HG02840 (cell line): Measurements from ENCODE around the gene C9orf153.
"Not testable (repeated sequence)": the region's sequence is repeated elsewhere in the genome, so short reads cannot be mapped to it uniquely, and the experiment has no call there.

Experiments
- ATAC-seq: cut with Tn5 transposase; IDR thresholded peaks from one replicate; pipeline ENCODE4 v1.9.1; 2021; ENCODE audit warnings: mild to moderate bottlenecking, moderate library complexity, moderate number of reproducible peaks; ENCODE audit not compliant: unreplicated experiment, low FRiP score

C9orf153 gene

DNA sequence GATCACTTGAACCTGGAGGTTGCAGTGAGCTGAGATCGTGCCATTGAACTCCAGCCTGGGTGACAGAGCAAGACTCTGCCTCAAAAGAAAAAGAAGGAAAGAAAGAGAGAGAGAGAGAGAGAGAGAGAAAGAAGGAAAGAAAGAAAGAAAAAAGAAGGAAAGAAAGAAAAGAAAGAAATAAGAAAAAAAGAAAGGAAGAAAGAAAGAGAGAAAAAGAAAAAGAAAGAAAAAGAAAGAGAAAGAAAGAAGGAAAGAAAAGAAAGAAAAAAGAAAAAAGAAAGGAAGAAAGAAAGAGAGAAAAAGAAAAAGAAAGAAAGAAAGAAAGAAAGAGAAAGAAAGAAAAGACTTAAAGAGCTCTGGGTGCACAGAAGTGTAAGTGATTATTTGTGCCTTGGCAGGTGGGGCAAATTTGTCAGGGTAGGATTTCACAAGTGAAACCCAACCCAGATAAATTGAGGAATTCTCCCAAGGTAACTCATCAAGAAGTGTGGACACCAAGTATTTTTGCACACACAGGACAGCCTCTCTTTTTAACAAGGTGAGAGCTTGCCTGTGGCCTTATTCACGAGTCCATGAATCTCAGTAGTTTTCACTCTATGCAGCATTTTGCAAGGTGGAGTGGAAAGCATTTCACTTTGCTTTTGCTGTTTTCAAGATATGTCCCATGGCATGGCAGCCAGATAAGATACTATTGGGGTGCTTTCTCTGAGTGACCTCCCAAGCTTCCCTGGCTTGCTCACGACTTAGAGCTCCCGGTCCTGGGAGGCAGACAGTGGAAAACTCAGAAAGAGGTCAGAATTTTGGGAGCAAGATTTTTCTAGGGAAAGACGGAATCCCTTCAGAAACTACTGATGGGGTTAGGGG lies 57.8 kb downstream of the C9orf153 start:
- ATAC-seq = no peak

DNA sequence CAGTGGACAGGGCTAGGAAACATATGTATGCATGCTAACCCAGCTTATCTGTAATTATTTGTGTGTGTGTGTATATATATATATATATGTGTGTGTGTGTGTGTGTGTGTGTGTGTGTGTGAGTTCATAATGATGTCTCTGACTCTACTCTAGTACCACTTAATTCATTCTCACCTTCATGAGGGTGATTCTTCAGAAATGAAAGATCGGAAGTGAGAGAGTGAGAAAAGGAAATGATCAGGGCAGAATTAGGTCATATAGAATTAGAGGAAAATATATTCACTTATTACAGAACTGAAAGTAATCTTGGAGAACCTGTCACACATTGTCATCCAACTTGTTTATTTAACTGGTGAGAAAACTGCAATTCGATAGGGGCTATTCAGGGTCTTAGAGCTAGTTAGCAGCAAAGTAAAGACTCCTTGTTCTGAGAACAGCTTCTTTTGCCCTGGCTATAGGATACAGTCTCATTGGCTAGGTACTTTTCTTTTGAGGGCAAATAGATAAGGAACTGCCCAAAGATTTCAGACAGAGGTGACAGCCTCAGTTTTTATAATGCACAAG lies 58.8 kb downstream of the C9orf153 start:
- no peak for ATAC-seq

DNA sequence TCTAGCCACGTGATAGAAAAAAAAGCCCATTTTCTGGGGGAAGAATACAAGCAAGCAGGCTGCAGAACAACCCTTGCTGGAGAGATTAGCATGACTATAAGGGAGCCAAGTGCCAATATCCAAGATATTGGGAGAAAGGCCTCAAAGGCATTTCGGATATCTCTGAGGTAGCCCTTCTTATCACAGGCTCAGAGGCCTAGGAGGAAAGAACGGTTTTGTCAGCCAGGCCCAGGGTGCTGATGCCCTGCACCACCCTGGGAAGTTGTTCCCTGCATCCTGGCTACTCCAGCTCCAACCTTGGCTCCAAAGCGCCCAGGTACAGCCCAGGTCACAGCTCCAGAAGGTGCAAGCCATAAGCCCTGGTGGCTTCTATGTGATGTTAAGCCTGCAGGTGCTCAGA lies 66.4 kb downstream of the C9orf153 start:
- ATAC-seq = no peak

DNA sequence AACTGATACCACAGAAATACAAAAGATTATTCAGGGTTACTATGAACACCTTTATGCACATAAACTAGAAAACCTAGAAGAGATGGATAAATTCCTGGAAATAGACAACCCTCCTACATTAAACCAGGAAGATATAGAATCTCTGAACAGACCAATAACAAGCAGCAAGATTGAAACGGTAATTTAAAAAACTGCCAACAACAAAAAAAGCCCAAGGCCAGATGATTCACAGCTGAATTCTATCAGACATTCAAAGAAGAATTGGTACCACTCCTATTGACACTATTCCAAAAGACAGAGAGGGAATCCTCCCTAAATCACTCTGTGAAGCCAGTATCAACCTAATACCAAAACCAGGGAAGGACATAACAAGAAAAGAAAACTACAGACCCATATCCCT lies 68.8 kb downstream of the C9orf153 start:
- not testable (repeated sequence) for ATAC-seq

DNA sequence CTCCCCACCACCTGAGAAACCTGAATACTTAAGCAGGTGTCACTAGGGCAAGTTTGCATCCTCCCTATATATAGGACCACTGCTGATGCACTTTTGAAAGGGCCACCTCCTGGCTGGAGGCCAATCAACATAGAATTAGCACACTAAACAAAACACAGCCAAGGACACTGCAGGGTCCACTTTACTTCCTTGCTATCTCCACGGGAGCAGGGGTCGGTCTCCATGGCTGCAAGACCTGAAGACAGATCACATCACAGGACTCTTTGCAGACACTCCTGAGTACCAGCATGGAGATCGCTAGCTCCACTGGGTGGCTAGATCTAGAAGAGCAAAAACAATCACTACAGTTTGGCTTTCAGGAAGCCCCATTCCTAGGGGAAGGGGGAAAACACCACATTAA lies 72.3 kb downstream of the C9orf153 start:
- no peak for ATAC-seq

DNA sequence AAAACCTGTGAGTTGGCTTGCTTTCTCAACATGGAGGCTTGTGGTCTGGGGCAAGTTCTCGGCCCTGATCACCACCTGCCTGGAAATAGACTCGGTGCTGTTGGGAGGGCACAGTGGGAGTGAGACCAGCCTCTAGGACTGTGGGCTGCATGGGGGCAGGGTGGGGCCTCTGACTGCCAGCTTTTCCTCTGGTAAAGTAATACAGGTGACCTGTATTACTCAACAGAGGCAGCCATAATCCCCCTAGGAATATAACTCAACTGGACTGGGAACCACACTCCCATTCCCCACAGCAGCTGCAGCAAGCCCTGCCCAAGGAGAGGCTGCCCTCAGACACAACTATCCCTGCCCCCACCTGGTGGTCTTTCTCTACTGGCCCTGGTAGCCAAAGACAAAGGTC lies 72.8 kb downstream of the C9orf153 start:
- no peak for ATAC-seq

DNA sequence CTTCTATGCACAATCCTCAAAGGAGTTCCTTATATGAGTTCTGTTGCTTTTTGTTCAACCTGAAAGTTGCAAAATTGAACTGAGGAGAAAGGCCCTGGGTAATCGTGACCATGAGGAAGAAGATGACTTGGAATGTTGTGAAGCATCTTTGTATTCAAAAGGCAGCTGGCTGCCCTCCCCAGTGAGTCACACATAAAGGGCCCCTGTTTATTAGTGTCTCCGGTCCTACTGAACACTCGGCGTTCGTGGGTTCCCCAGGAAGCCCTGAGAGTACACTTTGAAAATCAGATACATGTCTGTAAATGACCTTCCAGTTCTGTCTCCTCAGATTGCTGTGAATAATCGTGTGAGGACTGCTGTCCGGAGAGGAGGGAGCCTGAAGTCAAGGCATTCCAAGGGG lies 73.6 kb downstream of the C9orf153 start:
- no peak for ATAC-seq

DNA sequence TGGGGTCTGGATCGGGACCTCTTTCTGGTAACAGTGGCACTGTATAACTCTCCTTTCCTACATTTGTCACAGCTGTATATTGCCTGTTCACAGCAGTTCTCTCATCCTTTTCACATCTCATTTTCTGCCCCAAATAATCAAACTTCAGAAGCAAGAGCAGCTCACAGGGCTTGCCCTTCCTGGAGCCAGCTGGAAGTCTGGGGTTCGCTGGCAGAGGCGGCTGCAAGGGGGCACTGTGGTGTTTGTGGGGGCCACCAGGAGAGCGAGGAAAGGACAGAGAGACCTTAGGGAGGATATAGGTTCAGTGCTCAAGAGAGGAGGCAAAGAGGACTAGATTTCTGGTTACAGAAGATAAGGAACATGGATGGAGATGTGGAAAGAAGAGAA lies 75.3 kb downstream of the C9orf153 start:
- no peak for ATAC-seq

DNA sequence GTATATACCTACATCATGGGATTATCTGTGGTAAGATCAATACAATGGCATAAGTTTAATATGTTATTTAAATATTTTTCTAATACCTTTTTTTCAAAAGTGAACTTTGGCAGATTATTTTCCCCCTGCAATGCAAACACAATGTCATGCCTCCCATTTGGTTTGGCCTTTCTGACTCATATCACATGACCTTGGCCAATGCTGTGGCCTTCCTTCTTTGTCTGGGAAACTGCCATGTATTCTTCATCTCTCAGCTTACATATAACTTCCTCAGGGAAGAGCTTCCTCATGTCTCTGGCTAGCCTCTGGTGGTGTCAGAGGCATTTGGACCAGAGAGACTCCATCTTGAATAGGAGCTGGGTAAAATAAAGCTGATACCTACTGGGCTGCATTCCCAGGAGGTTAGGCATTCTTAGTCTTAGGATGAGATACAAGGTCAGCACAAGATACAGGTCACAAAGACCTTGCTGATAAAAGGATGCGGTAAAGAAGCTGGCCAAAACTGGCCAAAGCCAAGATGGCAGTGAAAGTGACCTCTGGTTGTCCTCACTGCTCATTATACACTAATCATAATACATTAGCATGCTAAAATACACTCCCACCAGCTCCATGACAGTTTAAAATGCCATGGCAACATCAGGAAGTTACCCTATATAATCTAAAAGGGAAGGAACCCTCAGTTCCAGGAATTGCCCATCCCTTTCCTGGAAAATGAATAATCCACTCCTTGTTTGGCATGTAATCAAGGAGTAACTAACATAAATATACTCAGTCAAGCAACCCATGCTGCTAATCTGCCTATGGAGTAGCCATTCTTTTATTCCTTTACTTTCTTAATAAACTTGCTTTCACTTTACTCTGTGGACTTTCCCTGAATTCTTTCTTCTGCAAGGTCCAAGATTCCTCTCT lies 76.0 kb downstream of the C9orf153 start:
- no peak for ATAC-seq

DNA sequence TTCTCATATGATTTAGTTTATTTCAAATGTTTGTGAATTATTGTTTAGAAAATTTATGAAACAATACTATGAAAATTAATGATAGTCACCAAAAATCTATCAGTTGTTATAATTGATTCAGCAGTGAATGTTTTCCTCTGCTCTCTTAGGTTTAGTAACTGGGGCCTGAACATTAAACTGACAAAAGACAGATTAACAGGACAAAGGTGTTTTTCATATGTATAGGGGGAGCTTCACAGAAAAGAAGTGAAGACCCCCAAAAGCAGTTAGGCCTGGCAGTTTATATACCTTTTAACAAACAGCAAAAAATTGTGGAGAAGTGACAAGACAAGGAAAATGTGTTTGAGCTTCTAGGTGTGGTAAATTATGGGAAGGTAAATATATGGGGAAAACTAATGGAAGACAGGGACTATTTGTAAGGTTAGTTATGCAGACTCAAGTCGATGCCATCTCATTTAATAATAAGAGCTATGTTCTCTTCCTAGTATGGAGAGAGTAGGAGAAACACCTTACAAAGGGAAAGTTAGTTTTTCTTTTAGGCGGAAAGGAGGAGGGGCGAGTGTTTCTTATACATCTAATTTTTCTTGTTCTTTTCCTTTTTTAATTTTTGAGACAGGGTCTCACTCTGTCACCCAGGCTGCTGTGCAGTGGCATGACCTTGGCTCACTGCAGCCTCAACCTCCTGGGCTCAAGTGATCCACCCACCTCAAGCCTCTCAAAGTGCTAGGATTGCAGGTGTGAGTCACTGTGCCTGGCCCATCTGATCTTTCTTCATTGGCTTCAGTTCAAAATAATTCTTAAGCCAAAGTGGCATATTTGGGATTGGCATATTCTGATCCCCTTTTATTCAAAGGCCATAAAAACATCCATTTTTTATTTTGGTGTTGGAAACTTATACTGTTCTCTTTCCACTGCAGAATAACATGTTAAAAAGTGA lies 77.8 kb downstream of the C9orf153 start:
- ATAC-seq = no peak

DNA sequence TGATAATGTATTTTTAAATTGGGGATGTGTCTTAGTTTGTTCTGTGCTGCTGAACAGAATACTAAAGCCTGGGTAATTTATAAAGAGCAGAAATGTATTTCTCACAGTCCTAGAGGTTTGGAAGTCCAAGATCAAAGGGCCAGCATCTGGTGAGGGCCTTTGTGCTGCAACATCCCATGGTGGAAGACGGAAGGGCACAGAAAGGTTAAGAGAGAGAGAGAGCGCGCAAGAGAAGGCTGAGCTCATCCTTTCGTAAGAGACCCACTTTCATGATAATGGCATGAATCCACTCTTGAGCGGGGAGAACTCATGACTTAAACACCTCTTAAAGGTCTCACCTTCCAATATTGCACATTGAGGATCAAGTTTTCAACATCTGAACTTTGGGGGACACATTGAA lies 81.0 kb downstream of the C9orf153 start:
- no peak for ATAC-seq

DNA sequence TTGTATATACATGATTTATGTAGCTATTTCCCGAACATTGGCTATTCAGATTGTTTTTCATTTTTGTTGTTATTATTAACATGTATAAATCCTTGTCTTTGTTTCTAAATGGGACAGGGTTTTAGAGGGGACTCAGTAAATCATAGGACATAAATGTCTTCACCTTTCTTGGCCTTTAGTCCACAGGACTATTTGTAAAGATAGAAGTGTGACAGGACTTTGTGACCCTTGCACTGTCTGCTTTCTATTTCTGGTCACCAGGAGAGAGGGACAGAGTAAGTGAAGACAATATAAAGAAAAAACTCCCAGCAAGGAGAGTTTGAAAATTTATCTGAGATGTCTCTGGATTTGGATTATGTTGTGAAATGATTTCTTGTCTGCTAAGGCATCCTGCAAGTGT lies 81.5 kb downstream of the C9orf153 start:
- ATAC-seq = no peak

DNA sequence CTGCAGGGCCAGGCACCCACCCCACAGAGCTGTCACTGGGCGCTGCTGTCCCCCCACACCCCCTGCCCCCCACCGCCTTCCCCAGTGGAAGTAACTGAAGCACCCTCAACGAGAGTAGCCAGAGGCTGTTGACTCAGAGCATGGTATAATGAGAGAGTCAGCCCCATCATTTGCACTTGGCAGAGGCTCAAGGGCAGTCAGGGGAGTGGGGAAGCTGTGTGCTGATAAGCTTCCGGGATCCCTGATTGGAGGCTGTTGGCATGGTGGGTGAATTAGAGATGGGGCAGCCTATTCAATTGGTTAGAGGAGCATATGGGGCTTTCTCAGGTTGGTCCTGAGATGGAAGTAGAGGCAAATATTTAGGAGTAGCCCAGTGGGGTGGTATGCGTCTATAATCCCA lies 83.0 kb downstream of the C9orf153 start:
- ATAC-seq = no peak

DNA sequence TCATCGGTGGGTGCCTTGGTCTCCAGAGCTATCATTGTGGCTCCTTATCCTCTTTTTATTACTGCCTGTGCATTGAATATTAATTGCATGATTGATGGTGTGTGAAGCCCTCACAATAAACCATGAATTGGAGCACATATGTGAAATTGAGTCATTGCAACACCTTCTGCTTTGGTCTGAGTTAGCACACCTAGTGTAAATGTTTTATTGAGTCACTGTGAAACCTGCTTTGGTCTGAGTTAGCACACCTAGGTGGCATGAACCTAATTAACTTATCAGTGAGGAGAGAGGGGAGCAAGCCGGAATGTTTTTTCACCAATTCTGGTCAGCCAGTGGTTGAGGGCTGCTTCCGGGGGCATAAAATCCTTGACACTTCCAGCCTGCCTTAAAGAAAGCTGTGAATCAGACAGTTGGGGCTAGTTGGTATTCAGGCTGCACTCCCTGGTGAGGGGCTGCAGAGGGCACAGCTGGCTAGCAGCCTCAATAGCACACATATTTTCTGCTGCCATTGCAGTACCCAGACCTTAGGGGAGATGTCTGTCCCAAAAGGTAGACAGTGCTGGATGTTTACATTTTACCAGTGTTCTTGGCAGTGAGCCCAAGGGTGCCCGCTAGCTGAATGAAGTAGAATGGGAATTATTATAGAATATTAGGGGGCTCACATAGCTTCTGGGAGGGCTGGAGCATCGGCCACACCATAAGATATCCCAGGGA lies 83.6 kb downstream of the C9orf153 start:
- no peak for ATAC-seq

DNA sequence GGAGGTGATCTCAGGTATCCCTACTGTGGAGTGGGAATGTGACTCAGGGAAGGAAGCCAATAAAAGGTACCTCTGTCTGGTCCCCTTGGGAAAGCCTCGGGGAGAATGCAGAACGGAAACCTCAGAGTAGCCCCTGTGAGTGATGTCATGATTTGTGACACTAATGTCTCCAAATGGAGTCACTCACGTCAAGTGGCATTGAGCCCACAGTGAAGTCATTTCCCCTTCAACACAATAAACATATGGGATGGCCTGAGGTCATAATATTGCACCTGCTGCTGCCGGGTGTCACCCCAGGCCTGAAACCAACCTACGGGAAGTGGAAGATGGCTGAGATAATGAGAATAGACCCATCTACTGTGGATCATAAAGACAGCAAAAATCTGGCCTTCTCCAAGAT lies 84.2 kb downstream of the C9orf153 start:
- ATAC-seq = no peak
